ENCODE data around the gene FAT2. TPM values are rescaled to one million over a fixed set of nuclear protein-coding genes. Genes with fewer than 3 reads are reported as not detected.

Gene FAT2
- total RNA-seq: under 0.01 and 0.11 TPM in 2 replicates

GRCh38 chr5:151591144-151591819 is at the start of gene FAT2:
TSS of gene FAT2 (minus strand) at chr5:151591331. CDS start at chr5:151568931, 22,400 bp downstream.

Other genes starting within 250 kb of the FAT2 start
- gene SLC36A2, start 243.8 kb downstream of the FAT2 start, total RNA-seq: not detected in 2 replicates
- gene SLC36A1, start 143.7 kb downstream of the FAT2 start, total RNA-seq: 12.7 and 16.0 TPM in 2 replicates
- 2,547 and 3,181 TPM in 2 replicates for gene SPARC, start 95.6 kb upstream of the FAT2 start, total RNA-seq
- 33.0 and 53.3 TPM in 2 replicates for gene ATOX1, start 167.3 kb upstream of the FAT2 start, total RNA-seq
- 172 and 186 TPM in 2 replicates for gene G3BP1, start 180.6 kb upstream of the FAT2 start, total RNA-seq

Measured in articular chondrocyte of knee joint (primary cell).